Measurements from ENCODE around the gene OOSP3.
"Not testable (repeated sequence)": the region's sequence is repeated elsewhere in the genome, so short reads cannot be mapped to it uniquely, and the experiment has no call there.

The OOSP3 gene

GRCh38 chr11:59900366-59901126 lies 22.0 kb downstream of the OOSP3 start:
- no peaks in the 10 kb centered on the region for H3K36me3 ChIP-seq (ENCODE audit: control insufficient read depth in 2 of 2, insufficient read depth in 2 of 2, low read length in 2 of 2)
- H3K9me3 ChIP-seq (ENCODE audit: control insufficient read depth in 2 of 2, low read length in 2 of 2), result no peaks in the 10 kb centered on the region
- H3K4me3 ChIP-seq (ENCODE audit: low read length in 2 of 2), result no peak overlapping the region
- no peak overlapping the region for H3K27ac ChIP-seq (ENCODE audit: low read length)
- H3K4me1 ChIP-seq (ENCODE audit: control insufficient read depth, insufficient read depth, low read length), result no peaks in the 10 kb centered on the region
- no peaks in the 10 kb centered on the region for H3K27me3 ChIP-seq (ENCODE audit: control insufficient read depth in 1 of 2, insufficient read depth in 2 of 2, low read length in 2 of 2)
- H3K9ac ChIP-seq (ENCODE audit: low read length in 2 of 2), result no peak overlapping the region

GRCh38 chr11:59901306-59901705 lies 22.7 kb downstream of the OOSP3 start:
- Histone ChIP-seq H3K27ac (ENCODE audit: low read length) (no peak overlapping the region), H3K4me3 (ENCODE audit: low read length in 2 of 2) (no peak overlapping the region), H3K27me3 (ENCODE audit: control insufficient read depth in 1 of 2, insufficient read depth in 2 of 2, low read length in 2 of 2) (no peaks in the 10 kb centered on the region), H3K4me1 (ENCODE audit: control insufficient read depth, insufficient read depth, low read length) (no peaks in the 10 kb centered on the region), H3K9ac (ENCODE audit: low read length in 2 of 2) (no peak overlapping the region), H3K36me3 (ENCODE audit: control insufficient read depth in 2 of 2, insufficient read depth in 2 of 2, low read length in 2 of 2) (no peaks in the 10 kb centered on the region), H3K9me3 (ENCODE audit: control insufficient read depth in 2 of 2, low read length in 2 of 2) (no peaks in the 10 kb centered on the region)

- not testable (repeated sequence) for H3K27ac ChIP-seq (ENCODE audit: low read length); H3K27me3 ChIP-seq (ENCODE audit: control insufficient read depth in 1 of 2, insufficient read depth in 2 of 2, low read length in 2 of 2); H3K36me3 ChIP-seq (ENCODE audit: control insufficient read depth in 2 of 2, insufficient read depth in 2 of 2, low read length in 2 of 2); H3K4me1 ChIP-seq (ENCODE audit: control insufficient read depth, insufficient read depth, low read length); H3K9ac ChIP-seq (ENCODE audit: low read length in 2 of 2); H3K9me3 ChIP-seq (ENCODE audit: control insufficient read depth in 2 of 2, low read length in 2 of 2); H3K4me3 ChIP-seq (ENCODE audit: low read length in 2 of 2)
These were observed 25.0 kb downstream of the OOSP3 start for GRCh38 chr11:59903569-59903968.

GRCh38 chr11:59918480-59918879 lies 39.9 kb downstream of the OOSP3 start:
- Histone ChIP-seq H3K9me3 (ENCODE audit: control insufficient read depth in 2 of 2, low read length in 2 of 2) (peaks cover 5 to 11% of the 10 kb centered on the region in 2 donors), H3K4me3 (ENCODE audit: low read length in 2 of 2) (no peak overlapping the region)

GRCh38 chr11:59918987-59919589 lies 40.5 kb downstream of the OOSP3 start:
- Histone ChIP-seq H3K4me3 (ENCODE audit: low read length in 2 of 2) (no peak overlapping the region), H3K9me3 (ENCODE audit: control insufficient read depth in 2 of 2, low read length in 2 of 2) (peaks cover 11 to 14% of the 10 kb centered on the region in 2 donors), H3K27ac (ENCODE audit: low read length) (no peak overlapping the region), H3K27me3 (ENCODE audit: control insufficient read depth in 1 of 2, insufficient read depth in 2 of 2, low read length in 2 of 2) (no peaks in the 10 kb centered on the region), H3K36me3 (ENCODE audit: control insufficient read depth in 2 of 2, insufficient read depth in 2 of 2, low read length in 2 of 2) (no peaks in the 10 kb centered on the region), H3K4me1 (ENCODE audit: control insufficient read depth, insufficient read depth, low read length) (no peaks in the 10 kb centered on the region), H3K9ac (ENCODE audit: low read length in 2 of 2) (no peak overlapping the region)

More at GRCh38 chr11:59918480-59918879, 39.9 kb downstream of the OOSP3 start:
- Histone ChIP-seq H3K9ac (ENCODE audit: low read length in 2 of 2) (no peak overlapping the region), H3K36me3 (ENCODE audit: control insufficient read depth in 2 of 2, insufficient read depth in 2 of 2, low read length in 2 of 2) (no peaks in the 10 kb centered on the region), H3K27me3 (ENCODE audit: control insufficient read depth in 1 of 2, insufficient read depth in 2 of 2, low read length in 2 of 2) (no peaks in the 10 kb centered on the region), H3K27ac (ENCODE audit: low read length) (no peak overlapping the region), H3K4me1 (ENCODE audit: control insufficient read depth, insufficient read depth, low read length) (no peaks in the 10 kb centered on the region)

- Histone ChIP-seq H3K4me1 (ENCODE audit: control insufficient read depth, insufficient read depth, low read length) (no peaks in the 10 kb centered on the region), H3K9me3 (ENCODE audit: control insufficient read depth in 2 of 2, low read length in 2 of 2) (peaks cover 14 to 16% of the 10 kb centered on the region in 2 donors), H3K27ac (ENCODE audit: low read length) (no peak overlapping the region), H3K4me3 (ENCODE audit: low read length in 2 of 2) (no peak overlapping the region), H3K9ac (ENCODE audit: low read length in 2 of 2) (no peak overlapping the region), H3K36me3 (ENCODE audit: control insufficient read depth in 2 of 2, insufficient read depth in 2 of 2, low read length in 2 of 2) (no peaks in the 10 kb centered on the region), H3K27me3 (ENCODE audit: control insufficient read depth in 1 of 2, insufficient read depth in 2 of 2, low read length in 2 of 2) (no peaks in the 10 kb centered on the region)
These were observed 45.2 kb downstream of the OOSP3 start for GRCh38 chr11:59923813-59924212.

GRCh38 chr11:59931688-59932087 lies 53.1 kb downstream of the OOSP3 start:
- Histone ChIP-seq H3K27ac (ENCODE audit: low read length) (no peak overlapping the region), H3K36me3 (ENCODE audit: control insufficient read depth in 2 of 2, insufficient read depth in 2 of 2, low read length in 2 of 2) (no peaks in the 10 kb centered on the region), H3K4me1 (ENCODE audit: control insufficient read depth, insufficient read depth, low read length) (no peaks in the 10 kb centered on the region), H3K9me3 (ENCODE audit: control insufficient read depth in 2 of 2, low read length in 2 of 2) (no peaks in the 10 kb centered on the region), H3K27me3 (ENCODE audit: control insufficient read depth in 1 of 2, insufficient read depth in 2 of 2, low read length in 2 of 2) (no peaks in the 10 kb centered on the region), H3K9ac (ENCODE audit: low read length in 2 of 2) (no peak overlapping the region), H3K4me3 (ENCODE audit: low read length in 2 of 2) (no peak overlapping the region)

- no peaks in the 10 kb centered on the region for H3K4me1 ChIP-seq (ENCODE audit: control insufficient read depth, insufficient read depth, low read length)
- no peak within 1 kb of the TSS for H3K27ac ChIP-seq (ENCODE audit: low read length)
- no peak within 1 kb of the TSS for H3K4me3 ChIP-seq (ENCODE audit: low read length in 2 of 2)
- H3K9me3 ChIP-seq (ENCODE audit: control insufficient read depth in 2 of 2, low read length in 2 of 2), result no peaks in the 10 kb centered on the region
- no peaks in the 10 kb centered on the region for H3K27me3 ChIP-seq (ENCODE audit: control insufficient read depth in 1 of 2, insufficient read depth in 2 of 2, low read length in 2 of 2)
- no peak within 1 kb of the TSS for H3K9ac ChIP-seq (ENCODE audit: low read length in 2 of 2)
- H3K36me3 ChIP-seq (ENCODE audit: control insufficient read depth in 2 of 2, insufficient read depth in 2 of 2, low read length in 2 of 2), result no peaks in the 10 kb centered on the region
These were observed 59.5 kb downstream of the OOSP3 start, which contains the start of gene OOSP1 for GRCh38 chr11:59938132-59938531. OOSP1 (plus strand) TSS chr11:59938432; CDS start chr11:59938455, 23 bp downstream.

GRCh38 chr11:59938718-59939117 lies 60.1 kb downstream of the OOSP3 start:
- no peaks in the 10 kb centered on the region for H3K9me3 ChIP-seq (ENCODE audit: control insufficient read depth in 2 of 2, low read length in 2 of 2)
- no peaks in the 10 kb centered on the region for H3K4me1 ChIP-seq (ENCODE audit: control insufficient read depth, insufficient read depth, low read length)
- H3K4me3 ChIP-seq (ENCODE audit: low read length in 2 of 2), result no peak overlapping the region
- H3K36me3 ChIP-seq (ENCODE audit: control insufficient read depth in 2 of 2, insufficient read depth in 2 of 2, low read length in 2 of 2), result no peaks in the 10 kb centered on the region
- H3K9ac ChIP-seq (ENCODE audit: low read length in 2 of 2), result no peak overlapping the region
- H3K27ac ChIP-seq (ENCODE audit: low read length), result no peak overlapping the region
- H3K27me3 ChIP-seq (ENCODE audit: control insufficient read depth in 1 of 2, insufficient read depth in 2 of 2, low read length in 2 of 2), result no peaks in the 10 kb centered on the region

- Histone ChIP-seq H3K4me1 (ENCODE audit: control insufficient read depth, insufficient read depth, low read length) (no peaks in the 10 kb centered on the region), H3K36me3 (ENCODE audit: control insufficient read depth in 2 of 2, insufficient read depth in 2 of 2, low read length in 2 of 2) (no peaks in the 10 kb centered on the region), H3K9me3 (ENCODE audit: control insufficient read depth in 2 of 2, low read length in 2 of 2) (no peaks in the 10 kb centered on the region), H3K27ac (ENCODE audit: low read length) (no peak overlapping the region), H3K4me3 (ENCODE audit: low read length in 2 of 2) (no peak overlapping the region), H3K9ac (ENCODE audit: low read length in 2 of 2) (no peak overlapping the region), H3K27me3 (ENCODE audit: control insufficient read depth in 1 of 2, insufficient read depth in 2 of 2, low read length in 2 of 2) (no peaks in the 10 kb centered on the region)
These were observed 60.9 kb downstream of the OOSP3 start for GRCh38 chr11:59939482-59939881.

GRCh38 chr11:59941091-59941490 lies 62.5 kb downstream of the OOSP3 start:
- no peaks in the 10 kb centered on the region for H3K4me1 ChIP-seq (ENCODE audit: control insufficient read depth, insufficient read depth, low read length)
- no peaks in the 10 kb centered on the region for H3K36me3 ChIP-seq (ENCODE audit: control insufficient read depth in 2 of 2, insufficient read depth in 2 of 2, low read length in 2 of 2)
- no peak overlapping the region for H3K27ac ChIP-seq (ENCODE audit: low read length)
- no peak overlapping the region for H3K4me3 ChIP-seq (ENCODE audit: low read length in 2 of 2)
- H3K27me3 ChIP-seq (ENCODE audit: control insufficient read depth in 1 of 2, insufficient read depth in 2 of 2, low read length in 2 of 2), result no peaks in the 10 kb centered on the region
- H3K9me3 ChIP-seq (ENCODE audit: control insufficient read depth in 2 of 2, low read length in 2 of 2), result no peaks in the 10 kb centered on the region
- H3K9ac ChIP-seq (ENCODE audit: low read length in 2 of 2), result no peak overlapping the region

Measured in stomach smooth muscle (tissue), 2 donors.